HG03025 (cell line): ENCODE data around the gene OLFM1.
"Not testable (repeated sequence)": the region's sequence is repeated elsewhere in the genome, so short reads cannot be mapped to it uniquely, and the experiment has no call there.

Experiments
- ATAC-seq: cut with Tn5 transposase; IDR thresholded peaks from one replicate; pipeline ENCODE4 v1.9.1; 2021; ENCODE audit warnings: mild to moderate bottlenecking, moderate library complexity; ENCODE audit not compliant: unreplicated experiment, low FRiP score

Gene OLFM1

GRCh38 chr9:135147474-135147805 is 60.0 kb downstream of the OLFM1 start:
- no peak for ATAC-seq

GRCh38 chr9:135147938-135148337 is 60.5 kb downstream of the OLFM1 start:
- no peak for ATAC-seq

- no peak for ATAC-seq
Measured at GRCh38 chr9:135148386-135148785, 60.9 kb downstream of the OLFM1 start.

- ATAC-seq, result not testable (repeated sequence)
Measured at GRCh38 chr9:135149901-135150300, 62.4 kb downstream of the OLFM1 start.

- ATAC-seq, result no peak
Measured at GRCh38 chr9:135150981-135151380, 63.5 kb downstream of the OLFM1 start.

GRCh38 chr9:135151757-135152613 is 64.5 kb downstream of the OLFM1 start:
- ATAC-seq, result no peak

GRCh38 chr9:135152614-135153334 is 65.3 kb downstream of the OLFM1 start:
- no peak for ATAC-seq

GRCh38 chr9:135154050-135154615 is 66.7 kb downstream of the OLFM1 start:
- no peak for ATAC-seq

GRCh38 chr9:135155396-135155795 is 67.9 kb downstream of the OLFM1 start:
- no peak for ATAC-seq

GRCh38 chr9:135156525-135157510 is 69.3 kb downstream of the OLFM1 start:
- ATAC-seq, result no peak

- ATAC-seq, result no peak
Measured at GRCh38 chr9:135157856-135158563, 70.5 kb downstream of the OLFM1 start.

- no peak for ATAC-seq
Measured at GRCh38 chr9:135158564-135158937, 71.1 kb downstream of the OLFM1 start.

- ATAC-seq, result no peak
Measured at GRCh38 chr9:135159801-135160200, 72.3 kb downstream of the OLFM1 start.

- ATAC-seq, result no peak
Measured at GRCh38 chr9:135160862-135161261, 73.4 kb downstream of the OLFM1 start.

GRCh38 chr9:135162599-135162998 is 75.1 kb downstream of the OLFM1 start:
- not testable (repeated sequence) for ATAC-seq

GRCh38 chr9:135163023-135163780 is 75.7 kb downstream of the OLFM1 start:
- ATAC-seq, result no peak

- no peak for ATAC-seq
Measured at GRCh38 chr9:135164036-135164435, 76.6 kb downstream of the OLFM1 start.

- ATAC-seq, result no peak
Measured at GRCh38 chr9:135165003-135165711, 77.7 kb downstream of the OLFM1 start.
